ENCODE data around the gene SEMA3D.

The SEMA3D gene

DNA sequence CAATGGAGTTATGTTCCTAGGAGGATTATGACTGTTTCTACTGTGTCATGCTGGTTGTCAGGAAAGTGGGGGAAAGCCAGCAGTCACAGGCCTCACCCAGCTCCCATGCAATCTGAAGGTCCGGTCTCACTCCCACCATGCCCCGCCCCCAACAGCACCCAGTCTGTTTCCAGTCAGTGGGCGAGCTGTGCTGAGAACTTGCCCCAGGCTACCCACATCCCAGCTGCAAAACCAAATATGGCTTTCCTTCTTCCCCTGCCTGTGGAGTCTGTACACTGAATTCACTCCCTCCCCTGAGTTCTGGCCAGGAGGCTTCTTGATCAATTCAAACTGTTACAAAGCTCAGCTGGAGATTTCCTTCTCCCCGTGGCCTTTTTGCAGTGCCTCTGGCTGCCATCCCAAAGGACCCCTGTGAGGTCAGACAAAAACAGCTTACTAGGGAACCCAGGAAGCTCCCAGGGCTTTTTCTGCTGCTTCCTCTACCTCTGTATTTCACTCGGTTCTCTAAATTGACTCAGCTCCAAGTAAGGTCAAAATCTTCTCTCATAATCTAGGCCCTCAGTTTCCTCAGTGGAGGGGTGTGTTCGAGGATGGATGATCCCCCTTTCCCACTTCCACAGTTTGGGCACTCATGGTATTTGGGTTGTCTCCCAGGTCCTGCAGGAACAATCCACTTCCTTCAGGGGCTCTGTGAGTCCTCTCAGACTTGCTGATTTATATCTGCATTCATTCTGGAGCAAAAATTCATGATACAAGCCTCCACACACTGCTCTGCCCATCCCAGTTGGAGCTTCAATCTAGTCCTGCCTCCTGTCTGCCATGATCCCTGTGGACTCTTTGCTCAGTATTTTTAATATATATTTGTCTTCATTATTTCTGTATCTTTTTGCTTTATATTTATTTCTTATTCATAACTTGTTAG is 205.5 kb downstream of the SEMA3D start:
- DNase-seq: no peak

DNA sequence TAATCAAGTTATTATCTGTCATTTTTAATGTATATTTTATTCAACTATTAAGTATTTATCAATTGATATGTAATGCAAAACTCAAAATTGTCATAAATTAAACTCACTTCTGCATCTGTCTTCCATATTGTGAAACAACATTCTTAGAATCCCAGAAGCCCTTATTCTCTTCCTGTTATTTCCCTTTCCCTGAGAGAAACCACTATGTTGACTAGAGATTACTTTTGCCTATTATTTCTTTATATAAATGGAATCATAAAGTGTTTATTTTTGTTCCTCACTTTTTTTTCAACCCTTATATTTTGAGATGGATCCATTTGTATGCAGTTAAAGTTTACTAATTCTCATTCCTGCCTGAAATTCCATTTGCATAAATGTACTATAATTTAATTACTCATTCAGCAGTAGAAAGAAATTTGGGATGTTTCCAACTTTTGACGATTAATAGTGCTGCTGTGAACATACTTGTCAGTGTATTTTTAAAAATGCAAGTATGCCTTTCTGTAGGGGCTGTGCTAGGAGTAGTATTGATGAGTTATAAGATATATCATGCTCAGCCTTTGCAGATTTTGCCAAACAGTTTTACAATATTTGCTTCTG is 211.2 kb downstream of the SEMA3D start:
- no peak for DNase-seq

GRCh38 chr7:84971360-84971759 is 215.5 kb downstream of the SEMA3D start:
- no peak for DNase-seq

- no peak for DNase-seq
Measured at GRCh38 chr7:84970670-84971069, 216.2 kb downstream of the SEMA3D start.

GRCh38 chr7:84953234-84953633 is 233.6 kb downstream of the SEMA3D start:
- no peak for DNase-seq

- DNase-seq: no peak
Measured at GRCh38 chr7:84950836-84951235, 236.0 kb downstream of the SEMA3D start.

GRCh38 chr7:84949501-84949900 is 237.4 kb downstream of the SEMA3D start:
- DNase-seq: no peak

GRCh38 chr7:84949067-84949466 is 237.8 kb downstream of the SEMA3D start:
- no peak for DNase-seq

DNA sequence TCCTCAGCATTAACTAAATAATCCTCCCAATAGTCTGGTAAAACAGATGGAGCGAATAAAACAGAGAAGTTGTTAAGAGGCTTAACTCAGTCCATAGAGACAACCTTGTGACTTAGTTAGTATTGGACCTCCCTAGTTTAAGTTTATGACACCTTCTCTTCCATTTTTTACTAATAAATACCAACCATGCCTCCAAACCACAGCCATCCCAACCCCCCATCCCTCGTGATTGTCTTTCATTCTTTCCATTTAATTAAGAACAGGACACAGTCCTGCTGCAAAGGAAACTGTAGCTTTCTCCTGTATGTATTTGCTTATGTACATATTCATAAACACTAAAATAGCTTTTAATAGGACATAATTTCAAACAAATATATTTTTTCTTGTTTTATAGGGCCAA is 238.2 kb downstream of the SEMA3D start:
- DNase-seq: no peak

DNA sequence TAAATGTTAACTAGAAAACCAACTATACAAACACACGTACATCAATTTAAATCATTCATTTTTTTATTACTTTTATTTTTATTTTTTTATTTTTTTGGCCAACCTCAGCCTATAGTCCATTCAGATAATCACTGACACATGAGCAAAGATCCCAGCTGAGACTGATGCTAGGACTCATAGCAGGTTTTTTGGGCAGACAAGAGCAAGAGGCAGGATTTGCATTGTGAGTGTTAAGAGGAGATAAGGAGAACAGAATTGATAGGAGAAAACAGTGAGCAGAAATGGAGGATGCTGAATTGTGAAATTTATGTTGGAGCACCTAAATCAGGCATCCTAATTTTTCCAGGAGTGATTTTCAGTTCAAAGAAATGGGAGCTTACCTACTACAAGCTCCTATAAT is 240.3 kb downstream of the SEMA3D start:
- DNase-seq: no peak

All from left hindlimb (tissue), 1 donor.